ENCODE data around the gene VN1R2.
"Not testable (repeated sequence)": the region's sequence is repeated elsewhere in the genome, so short reads cannot be mapped to it uniquely, and the experiment has no call there.

GRCh38 chr19:53222716-53223115, 35.4 kb upstream of the VN1R2 start:
- TF ChIP-seq CTCF, EZH2phosphoT487 (IDR thresholded peaks at IDR 0.05): not testable (repeated sequence)
